ENCODE measurements around the gene ADGRL1. TPM values are rescaled to one million over a fixed set of nuclear protein-coding genes. Genes with fewer than 3 reads are reported as not detected.

The ADGRL1 gene
- polyA plus RNA-seq, 1 donor (not counting 4 experiments of a cell fraction or from before 2014, with no cell fraction given), result 3.2 TPM

DNA sequence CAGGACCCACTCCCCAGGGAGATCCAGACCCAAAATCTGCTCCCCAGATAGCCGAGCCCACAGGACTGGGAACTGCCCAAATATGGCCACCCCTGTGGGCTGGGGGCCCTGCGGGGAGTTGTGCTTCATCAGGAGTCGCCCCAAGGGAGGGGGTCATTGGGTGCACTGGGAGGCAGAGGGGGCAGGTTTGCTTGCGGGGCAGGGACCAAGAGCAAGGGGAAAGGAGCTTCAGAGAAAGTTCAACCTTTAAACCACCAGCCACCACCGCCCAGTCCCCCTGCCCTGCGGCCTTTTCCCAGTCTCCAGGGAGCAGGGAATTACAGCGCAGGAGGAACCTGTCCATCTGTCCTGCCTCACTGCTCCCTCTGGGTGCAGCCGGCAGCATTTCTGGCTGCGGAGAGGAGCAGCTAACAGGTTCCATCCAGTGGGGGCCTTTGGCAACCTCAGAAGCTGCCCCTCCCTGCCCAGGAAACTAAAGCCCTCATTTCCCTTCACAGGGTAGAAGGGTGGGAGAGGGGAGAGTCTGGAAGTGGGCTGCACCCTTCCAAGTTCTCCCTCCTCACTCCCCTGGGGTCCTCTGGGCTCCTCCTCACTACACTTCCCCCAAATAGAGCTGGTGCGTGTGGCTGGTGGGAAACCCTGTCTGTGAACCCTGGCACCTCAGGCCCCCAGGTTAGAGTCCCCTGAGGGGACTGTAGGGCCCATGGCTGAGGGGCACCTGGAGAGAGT, 55.8 kb downstream of the ADGRL1 start:
- Histone ChIP-seq H3K27ac (ENCODE audit: control insufficient read depth, insufficient read depth, low read length) (no peak overlapping the region), H2AFZ (ENCODE audit: control insufficient read depth, low read length) (no peak overlapping the region), H3K4me3 (ENCODE audit: control insufficient read depth in 2 of 3, extremely low read depth in 1 of 3, insufficient read depth in 2 of 3, low read depth in 1 of 3, low read length in 3 of 3) (no peak overlapping the region), H3K4me2 (ENCODE audit: control insufficient read depth, extremely low read depth, insufficient read depth, low read depth, low read length) (peak overlapping the region; percentile 54), H3K9ac (ENCODE audit: control insufficient read depth, extremely low read depth, insufficient read depth, low read length) (no peak overlapping the region), H3K36me3 (ENCODE audit: control insufficient read depth in 2 of 2, extremely low read depth in 1 of 2, insufficient read depth in 2 of 2, low read length in 2 of 2) (peaks cover 0 to 2% of the 10 kb centered on the region in 2 experiments), H3K4me1 (ENCODE audit: control insufficient read depth, extremely low read depth, insufficient read depth, low read length) (peaks cover 3% of the 10 kb centered on the region), H4K20me1 (ENCODE audit: control insufficient read depth, extremely low read depth, insufficient read depth, low read length) (no peaks in the 10 kb centered on the region), H3K79me2 (ENCODE audit: control insufficient read depth, insufficient read depth, low read length) (no peaks in the 10 kb centered on the region), H3K27me3 (ENCODE audit: control insufficient read depth, extremely low read depth, insufficient read depth, low read length) (no peaks in the 10 kb centered on the region), H3K9me1 (ENCODE audit: control insufficient read depth, extremely low read depth, insufficient read depth, low read length) (no peaks in the 10 kb centered on the region), H3K9me3 (ENCODE audit: control insufficient read depth, low read depth, low read length) (no peaks in the 10 kb centered on the region)
- no peak for DNase-seq (ENCODE audit: low read depth, low spot score)
- FAIRE-seq, result no peak
- no peak for TF ChIP-seq EZH2 (IDR thresholded peaks at IDR 0.05; ENCODE audit: low read length)
- TF ChIP-seq, protein P1, sequence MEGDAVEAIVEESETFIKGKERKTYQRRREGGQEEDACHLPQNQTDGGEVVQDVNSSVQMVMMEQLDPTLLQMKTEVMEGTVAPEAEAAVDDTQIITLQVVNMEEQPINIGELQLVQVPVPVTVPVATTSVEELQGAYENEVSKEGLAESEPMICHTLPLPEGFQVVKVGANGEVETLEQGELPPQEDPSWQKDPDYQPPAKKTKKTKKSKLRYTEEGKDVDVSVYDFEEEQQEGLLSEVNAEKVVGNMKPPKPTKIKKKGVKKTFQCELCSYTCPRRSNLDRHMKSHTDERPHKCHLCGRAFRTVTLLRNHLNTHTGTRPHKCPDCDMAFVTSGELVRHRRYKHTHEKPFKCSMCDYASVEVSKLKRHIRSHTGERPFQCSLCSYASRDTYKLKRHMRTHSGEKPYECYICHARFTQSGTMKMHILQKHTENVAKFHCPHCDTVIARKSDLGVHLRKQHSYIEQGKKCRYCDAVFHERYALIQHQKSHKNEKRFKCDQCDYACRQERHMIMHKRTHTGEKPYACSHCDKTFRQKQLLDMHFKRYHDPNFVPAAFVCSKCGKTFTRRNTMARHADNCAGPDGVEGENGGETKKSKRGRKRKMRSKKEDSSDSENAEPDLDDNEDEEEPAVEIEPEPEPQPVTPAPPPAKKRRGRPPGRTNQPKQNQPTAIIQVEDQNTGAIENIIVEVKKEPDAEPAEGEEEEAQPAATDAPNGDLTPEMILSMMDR (optimal IDR thresholded peaks at IDR 0.05 in 1 of 3, IDR thresholded peaks at IDR 0.05 in 1 of 3, conservative IDR thresholded peaks at IDR 0.05 in 1 of 3; ENCODE audit: extremely low read depth in 1 of 3, insufficient read depth in 2 of 3, low read length in 3 of 3), result no peak
- dilution Hi-C loops (cut with MboI; ENCODE audit: extremely low pct_ligation_motif_present, low sequenced_read_pairs), result no loop called here

DNA sequence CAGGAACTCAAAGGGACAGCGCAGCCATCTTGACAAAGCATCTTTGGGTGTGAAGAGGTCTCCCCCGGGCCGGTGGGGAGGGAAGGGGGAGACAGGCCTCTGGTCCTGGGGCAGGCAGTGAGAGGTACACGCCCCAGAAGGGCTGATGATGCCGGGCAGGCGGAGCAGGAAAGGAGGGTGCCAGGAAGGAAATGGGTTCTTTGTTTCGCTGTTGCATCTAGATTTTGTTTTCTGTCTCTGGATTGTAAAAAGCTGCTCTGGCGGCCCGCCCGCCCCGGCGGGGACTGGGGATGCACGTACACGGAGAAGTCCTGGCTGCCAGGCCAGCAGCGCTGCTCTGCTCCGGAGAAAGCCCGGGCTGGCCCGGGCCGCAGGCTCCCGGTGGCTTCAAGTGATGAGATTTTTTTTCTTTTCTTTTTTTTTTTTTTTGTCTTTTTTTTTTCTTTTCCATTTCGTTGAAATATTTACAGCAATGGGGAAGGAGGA, 56.4 kb downstream of the ADGRL1 start:
- H3K36me3 ChIP-seq (ENCODE audit: control insufficient read depth in 2 of 2, extremely low read depth in 1 of 2, insufficient read depth in 2 of 2, low read length in 2 of 2), result peaks cover 0 to 2% of the 10 kb centered on the region in 2 experiments
- no peaks in the 10 kb centered on the region for H3K9me3 ChIP-seq (ENCODE audit: control insufficient read depth, low read depth, low read length)
- H2AFZ ChIP-seq (ENCODE audit: control insufficient read depth, low read length), result peak overlapping the region; percentile 41
- H3K4me1 ChIP-seq (ENCODE audit: control insufficient read depth, extremely low read depth, insufficient read depth, low read length), result peaks cover 3% of the 10 kb centered on the region
- H3K9me1 ChIP-seq (ENCODE audit: control insufficient read depth, extremely low read depth, insufficient read depth, low read length), result no peaks in the 10 kb centered on the region
- no peak overlapping the region for H3K27ac ChIP-seq (ENCODE audit: control insufficient read depth, insufficient read depth, low read length)
- no peak overlapping the region for H3K9ac ChIP-seq (ENCODE audit: control insufficient read depth, extremely low read depth, insufficient read depth, low read length)
- dilution Hi-C loops (cut with MboI; ENCODE audit: extremely low pct_ligation_motif_present, low sequenced_read_pairs), result no loop called here
- DNase-seq (ENCODE audit: low read depth, low spot score) (no peak), FAIRE-seq (no peak)
- no peaks in the 10 kb centered on the region for H4K20me1 ChIP-seq (ENCODE audit: control insufficient read depth, extremely low read depth, insufficient read depth, low read length)
- H3K79me2 ChIP-seq (ENCODE audit: control insufficient read depth, insufficient read depth, low read length), result no peaks in the 10 kb centered on the region
- TF ChIP-seq EZH2 (IDR thresholded peaks at IDR 0.05; ENCODE audit: low read length), result no peak
- TF ChIP-seq, protein P1 (optimal IDR thresholded peaks at IDR 0.05 in 1 of 3, IDR thresholded peaks at IDR 0.05 in 1 of 3, conservative IDR thresholded peaks at IDR 0.05 in 1 of 3; ENCODE audit: extremely low read depth in 1 of 3, insufficient read depth in 2 of 3, low read length in 3 of 3), result no peak
- no peak overlapping the region for H3K4me3 ChIP-seq (ENCODE audit: control insufficient read depth in 2 of 3, extremely low read depth in 1 of 3, insufficient read depth in 2 of 3, low read depth in 1 of 3, low read length in 3 of 3)
- H3K4me2 ChIP-seq (ENCODE audit: control insufficient read depth, extremely low read depth, insufficient read depth, low read depth, low read length), result peak overlapping the region; percentile 54
- no peaks in the 10 kb centered on the region for H3K27me3 ChIP-seq (ENCODE audit: control insufficient read depth, extremely low read depth, insufficient read depth, low read length)
